WERI-Rb-1 (cell line): ENCODE results near the gene PSAP.

Experiments
- DNase-seq: peaks from one replicate; pipeline ENCODE4 v3.0.0-alpha.2; 2020
- H3K27ac ChIP-seq: fragments of 250-450 bp; sonication (Bioruptor Pico); 2 replicates; pipeline ENCODE4 v1.5.1; 2020; ENCODE audit warnings: mild to moderate bottlenecking, moderate library complexity
- H3K27me3 ChIP-seq: fragments of 250-450 bp; sonication (Bioruptor Pico); 2 replicates; pipeline ENCODE4 v1.5.1; 2021; ENCODE audit warnings: mild to moderate bottlenecking, low read depth, moderate library complexity; ENCODE audit not compliant: insufficient read depth, severe bottlenecking
- H3K36me3 ChIP-seq: fragments of 250-450 bp; sonication (Bioruptor Pico); 2 replicates; pipeline ENCODE4 v1.5.1; 2020; ENCODE audit warnings: mild to moderate bottlenecking, moderate library complexity
- H3K4me3 ChIP-seq: 2 replicates; pipeline ENCODE4 v1.5.1; 2011; ENCODE audit warnings: low read depth, mild to moderate bottlenecking, control low read depth, low read length
- H3K9me3 ChIP-seq: fragments of 250-450 bp; sonication (Bioruptor Pico); 2 replicates; pipeline ENCODE4 v1.5.1; 2021; ENCODE audit warnings: mild to moderate bottlenecking, moderate library complexity; ENCODE audit not compliant: severe bottlenecking
- CTCF ChIP-seq: IDR thresholded peaks from 2 replicates; pipeline ENCODE4 v1.5.1; 2011; ENCODE audit warnings: low read depth, mild to moderate bottlenecking, control low read depth, inconsistent platforms, low read length

PSAP gene

GRCh38 chr10:71776481-71776925 lies 74.5 kb downstream of the PSAP start:
- TF ChIP-seq CTCF = no peak
- Histone ChIP-seq H3K9me3 (peaks cover 2% of the 10 kb centered on the region), H3K27me3 (no peaks in the 10 kb centered on the region), H3K27ac (0 out of 2 replicates have a peak overlapping the region, but pooled peaks have one; percentile 31), H3K36me3 (peaks cover 9% of the 10 kb centered on the region), H3K4me3 (no peak overlapping the region)
- DNase-seq = no peak

GRCh38 chr10:71774916-71775702 lies 75.9 kb downstream of the PSAP start:
- H3K36me3 ChIP-seq = peaks cover 9% of the 10 kb centered on the region
- no peak overlapping the region for H3K4me3 ChIP-seq
- no peak overlapping the region for H3K27ac ChIP-seq
- H3K27me3 ChIP-seq = no peaks in the 10 kb centered on the region
- H3K9me3 ChIP-seq = peaks cover 2% of the 10 kb centered on the region
- no peak for TF ChIP-seq CTCF
- no peak for DNase-seq

GRCh38 chr10:71773221-71773971 lies 77.7 kb downstream of the PSAP start, which contains the start of gene VSIR:
VSIR (minus strand) TSS chr10:71773520; CDS start chr10:71773439, 81 bp downstream.
- Histone ChIP-seq H3K4me3 (no peak within 1 kb of the TSS), H3K27ac (no peak within 1 kb of the TSS), H3K36me3 (no peaks in the 10 kb centered on the region; the same call in 1 of the 2 replicates), H3K9me3 (peaks cover 2% of the 10 kb centered on the region), H3K27me3 (no peaks in the 10 kb centered on the region)
- TF ChIP-seq CTCF = no peak
- no peak for DNase-seq

GRCh38 chr10:71772832-71773220 lies 78.2 kb downstream of the PSAP start:
- Histone ChIP-seq H3K36me3 (no peaks in the 10 kb centered on the region; the same call in 1 of the 2 replicates), H3K27me3 (no peaks in the 10 kb centered on the region), H3K4me3 (no peak overlapping the region), H3K27ac (no peak overlapping the region), H3K9me3 (peaks cover 2% of the 10 kb centered on the region)
- no peak for TF ChIP-seq CTCF
- no peak for DNase-seq

GRCh38 chr10:71771821-71772617 lies 79.0 kb downstream of the PSAP start:
- no peak for DNase-seq
- H3K4me3 ChIP-seq = no peak overlapping the region
- TF ChIP-seq CTCF = no peak
- no peaks in the 10 kb centered on the region for H3K9me3 ChIP-seq
- no peaks in the 10 kb centered on the region for H3K27me3 ChIP-seq
- H3K36me3 ChIP-seq = no peaks in the 10 kb centered on the region
- no peak overlapping the region for H3K27ac ChIP-seq
